ENCODE results near the gene CDKN2C. TPM values are rescaled to one million over a fixed set of nuclear protein-coding genes. Genes with fewer than 3 reads are reported as not detected.
"Not testable (repeated sequence)": the region's sequence is repeated elsewhere in the genome, so short reads cannot be mapped to it uniquely, and the experiment has no call there.

Gene CDKN2C
- polyA plus RNA-seq, 1 of the 3 experiments (the other 2 are of a cell fraction): 27.0 TPM

DNA sequence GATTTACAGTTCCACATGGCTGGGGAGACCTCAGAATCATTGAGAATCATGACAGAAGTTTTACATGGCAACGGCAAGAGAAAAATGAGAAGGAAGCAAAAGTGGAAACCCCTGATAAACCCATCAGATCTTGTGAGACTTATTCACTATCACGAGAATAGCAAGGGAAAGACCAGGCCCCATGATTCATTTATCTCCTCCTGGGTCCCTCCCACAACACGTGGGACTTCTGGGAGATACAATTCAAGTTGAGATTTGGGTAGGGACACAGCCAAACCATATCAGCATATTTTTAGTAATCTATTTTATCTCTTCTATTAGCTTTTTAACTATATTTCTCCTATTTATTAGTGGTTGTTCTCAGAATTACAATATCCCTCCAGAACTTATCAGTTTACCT, 36.3 kb upstream of the CDKN2C start:
- H3K4me3 ChIP-seq (ENCODE audit: low read depth in 2 of 2, low read length in 1 of 2); H4K20me1 ChIP-seq (ENCODE audit: insufficient read depth); H3K36me3 ChIP-seq (replicated peaks in 1 of 2; ENCODE audit: control insufficient read depth in 1 of 2, insufficient read depth in 2 of 2, low read length in 1 of 2); H3K4me1 ChIP-seq (ENCODE audit: control insufficient read depth in 1 of 2, insufficient read depth in 2 of 2, low read depth in 1 of 2, low read length in 1 of 2); H3K4me2 ChIP-seq; H3K9me2 ChIP-seq; H3K9me3 ChIP-seq; DNase-seq; CTCF ChIA-PET; H3K27ac ChIP-seq (ENCODE audit: low read depth in 2 of 2, low read length in 1 of 2); H2AFZ ChIP-seq (ENCODE audit: low read depth); POLR2A ChIA-PET; H3K27me3 ChIP-seq (ENCODE audit: insufficient read depth); H3K9ac ChIP-seq: not testable (repeated sequence)
- 96% methylated on average over 3 of the region's 3 CpGs for WGBS (ENCODE audit: low lambda C conversion rate)
- H3F3A ChIP-seq (replicated peaks; ENCODE audit: insufficient read depth): peaks cover 13% of the 10 kb centered on the region
- peaks cover 62% of the 10 kb centered on the region for H3K79me2 ChIP-seq (ENCODE audit: insufficient read depth)

DNA sequence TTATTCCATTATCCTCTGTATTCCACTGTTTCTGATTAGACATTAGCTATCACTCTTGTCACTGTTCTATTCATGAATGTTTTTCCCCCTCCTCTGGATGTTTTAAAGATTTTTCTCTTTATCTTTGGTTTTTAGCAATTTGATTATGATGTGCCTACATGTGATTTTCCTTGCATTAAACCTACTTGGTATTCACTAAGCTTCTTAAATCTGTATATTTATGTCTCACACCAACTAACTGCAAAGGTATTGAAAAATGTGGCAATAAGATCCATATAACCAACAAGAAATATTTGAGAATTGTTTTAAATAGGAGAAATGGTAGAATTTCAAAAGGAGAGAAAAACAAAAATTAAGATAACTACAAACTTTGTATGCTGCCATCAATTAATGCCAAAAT, 35.2 kb upstream of the CDKN2C start:
- Histone ChIP-seq H3K36me3 (replicated peaks in 1 of 2; ENCODE audit: control insufficient read depth in 1 of 2, insufficient read depth in 2 of 2, low read length in 1 of 2) (no peaks in the 10 kb centered on the region), H3K9ac (no peak overlapping the region), H4K20me1 (ENCODE audit: insufficient read depth) (no peaks in the 10 kb centered on the region), H3K27me3 (ENCODE audit: insufficient read depth) (no peaks in the 10 kb centered on the region), H3K79me2 (ENCODE audit: insufficient read depth) (peaks cover 69% of the 10 kb centered on the region), H3K4me1 (ENCODE audit: control insufficient read depth in 1 of 2, insufficient read depth in 2 of 2, low read depth in 1 of 2, low read length in 1 of 2) (no peaks in the 10 kb centered on the region), H3K27ac (ENCODE audit: low read depth in 2 of 2, low read length in 1 of 2) (no peak overlapping the region), H3K4me3 (ENCODE audit: low read depth in 2 of 2, low read length in 1 of 2) (no peak overlapping the region), H3F3A (replicated peaks; ENCODE audit: insufficient read depth) (peaks cover 4% of the 10 kb centered on the region), H3K4me2 (no peak overlapping the region), H2AFZ (ENCODE audit: low read depth) (no peak overlapping the region), H3K9me3 (no peaks in the 10 kb centered on the region), H3K9me2 (no peaks in the 10 kb centered on the region)
- ChIA-PET CTCF (no interaction called here), POLR2A (no interaction called here)
- TF ChIP-seq FOXJ3 (CRISPR knock-in tag; IDR thresholded peaks at IDR 0.05): no peak
- no peak for TF ChIP-seq GABPA (IDR thresholded peaks at IDR 0.05; ENCODE audit: low read depth)
- TF ChIP-seq IRF3 (IDR thresholded peaks at IDR 0.05; ENCODE audit: low read depth, low read length): no peak
- no peak for TF ChIP-seq FOSL2 (IDR thresholded peaks at IDR 0.05; ENCODE audit: borderline replicate concordance, low read depth)
- TF ChIP-seq TEAD4 (IDR thresholded peaks at IDR 0.05; ENCODE audit: borderline replicate concordance, insufficient read depth): no peak
- TF ChIP-seq RAD21 (IDR thresholded peaks at IDR 0.05; ENCODE audit: low read length): no peak
- no peak for TF ChIP-seq CHD2 (IDR thresholded peaks at IDR 0.05; ENCODE audit: low read length, partially characterized antibody)
- TF ChIP-seq NRF1 (IDR thresholded peaks at IDR 0.05; ENCODE audit: low read depth, low read length): no peak
- no peak for TF ChIP-seq RXRA (IDR thresholded peaks at IDR 0.05; ENCODE audit: borderline replicate concordance, low read depth)
- TF ChIP-seq JUND (IDR thresholded peaks at IDR 0.05): no peak
- TF ChIP-seq RCOR1 (IDR thresholded peaks at IDR 0.05; ENCODE audit: low read length): no peak
- no peak for TF ChIP-seq EP300 (IDR thresholded peaks at IDR 0.05; ENCODE audit: borderline replicate concordance in 1 of 2, low read depth in 1 of 2, low read length in 1 of 2)
- no peak for TF ChIP-seq SMC3 (IDR thresholded peaks at IDR 0.05; ENCODE audit: low read depth, low read length)
- no peak for TF ChIP-seq USF1 (IDR thresholded peaks at IDR 0.05; ENCODE audit: borderline replicate concordance, low read depth)
- no peak for TF ChIP-seq MXI1 (IDR thresholded peaks at IDR 0.05; ENCODE audit: low read depth, low read length)
- no peak for TF ChIP-seq PBX3 (IDR thresholded peaks at IDR 0.05)
- no peak for TF ChIP-seq SIN3A (IDR thresholded peaks at IDR 0.05; ENCODE audit: borderline replicate concordance, low read depth, low read length)
- DNase-seq: no peak

DNA sequence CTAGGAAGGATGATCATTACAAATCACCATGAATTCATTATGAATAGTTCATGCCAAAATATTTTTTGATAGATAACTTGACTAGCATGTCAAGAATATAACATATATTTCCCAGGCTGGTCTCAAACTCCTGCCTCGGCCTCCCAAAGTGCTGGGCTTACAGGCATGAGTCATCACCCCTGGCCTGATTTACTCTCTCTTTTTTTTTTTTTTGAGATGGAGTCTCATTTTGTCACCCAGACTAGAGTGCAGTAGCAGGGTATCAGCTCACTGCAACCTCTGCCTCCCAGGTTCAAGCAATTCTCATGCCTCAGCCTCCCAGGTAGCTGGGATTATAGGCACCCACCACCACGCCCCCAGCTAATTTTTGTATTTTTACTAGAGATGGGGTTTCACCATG, 34.8 kb upstream of the CDKN2C start:
- H3K4me2 ChIP-seq; H3F3A ChIP-seq (replicated peaks; ENCODE audit: insufficient read depth); DNase-seq; H3K4me1 ChIP-seq (ENCODE audit: control insufficient read depth in 1 of 2, insufficient read depth in 2 of 2, low read depth in 1 of 2, low read length in 1 of 2); H3K9ac ChIP-seq; POLR2A ChIA-PET; H2AFZ ChIP-seq (ENCODE audit: low read depth); H3K9me2 ChIP-seq; H3K4me3 ChIP-seq (ENCODE audit: low read depth in 2 of 2, low read length in 1 of 2); H3K9me3 ChIP-seq; H4K20me1 ChIP-seq (ENCODE audit: insufficient read depth); H3K36me3 ChIP-seq (replicated peaks in 1 of 2; ENCODE audit: control insufficient read depth in 1 of 2, insufficient read depth in 2 of 2, low read length in 1 of 2); H3K27me3 ChIP-seq (ENCODE audit: insufficient read depth); H3K27ac ChIP-seq (ENCODE audit: low read depth in 2 of 2, low read length in 1 of 2): not testable (repeated sequence)
- H3K79me2 ChIP-seq (ENCODE audit: insufficient read depth): peaks cover 73% of the 10 kb centered on the region
- 100% methylated on average over 2 of the region's 2 CpGs for WGBS (ENCODE audit: low lambda C conversion rate)
- CTCF ChIA-PET: interaction anchor here (1.1 to 1.2 kb wide), 2 partner anchors 10 to 33 kb away, joined by 4 to 5 read pairs; no protein-coding TSS in a partner anchor

All from SK-N-SH (cell line).